HG02943 (cell line): ENCODE data around the gene EFCAB12.
"Not testable (repeated sequence)": the region's sequence is repeated elsewhere in the genome, so short reads cannot be mapped to it uniquely, and the experiment has no call there.

ENCODE experiments used
- ATAC-seq: cut with Tn5 transposase; IDR thresholded peaks from one replicate; pipeline ENCODE4 v1.9.1; 2021; ENCODE audit warnings: mild to moderate bottlenecking, low read depth, moderate library complexity; ENCODE audit not compliant: unreplicated experiment

Gene EFCAB12

GRCh38 chr3:129421988-129422745, 6.3 kb downstream of the EFCAB12 start:
- ATAC-seq = no peak

- ATAC-seq = no peak
Observed at GRCh38 chr3:129421236-129421883, 7.1 kb downstream of the EFCAB12 start.

GRCh38 chr3:129419476-129419875, 9.0 kb downstream of the EFCAB12 start:
- ATAC-seq = no peak

GRCh38 chr3:129418041-129418973, 10.1 kb downstream of the EFCAB12 start:
- ATAC-seq = no peak

GRCh38 chr3:129417326-129417725, 11.1 kb downstream of the EFCAB12 start:
- no peak for ATAC-seq

- no peak for ATAC-seq
Observed at GRCh38 chr3:129416415-129416814, 12.0 kb downstream of the EFCAB12 start.

GRCh38 chr3:129415830-129416229, 12.6 kb downstream of the EFCAB12 start:
- ATAC-seq = no peak

GRCh38 chr3:129415378-129415777, 13.1 kb downstream of the EFCAB12 start:
- no peak for ATAC-seq

- ATAC-seq = no peak
Observed at GRCh38 chr3:129413687-129414506, 14.5 kb downstream of the EFCAB12 start.

- ATAC-seq = not testable (repeated sequence)
Observed at GRCh38 chr3:129413238-129413637, 15.2 kb downstream of the EFCAB12 start.

- no peak for ATAC-seq
Observed at GRCh38 chr3:129412542-129413198, 15.8 kb downstream of the EFCAB12 start.

GRCh38 chr3:129410971-129411370, 17.5 kb downstream of the EFCAB12 start:
- no peak for ATAC-seq

GRCh38 chr3:129409541-129409940, 18.9 kb downstream of the EFCAB12 start:
- no peak for ATAC-seq

- no peak for ATAC-seq
Observed at GRCh38 chr3:129404610-129405009, 23.8 kb downstream of the EFCAB12 start.

GRCh38 chr3:129404130-129404529, 24.3 kb downstream of the EFCAB12 start:
- no peak for ATAC-seq

GRCh38 chr3:129403450-129403849, 25.0 kb downstream of the EFCAB12 start:
- ATAC-seq = no peak

- no peak for ATAC-seq
Observed at GRCh38 chr3:129402616-129403015, 25.8 kb downstream of the EFCAB12 start.

GRCh38 chr3:129402210-129402609, 26.2 kb downstream of the EFCAB12 start:
- no peak for ATAC-seq

- ATAC-seq = no peak
Observed at GRCh38 chr3:129399895-129400357, 28.5 kb downstream of the EFCAB12 start.
